ENCODE data around the gene TYSND1.
A peak's percentile ranks its signal among the peaks of the same experiment; 100 is the strongest.
"Not testable (repeated sequence)": the region's sequence is repeated elsewhere in the genome, so short reads cannot be mapped to it uniquely, and the experiment has no call there.

TYSND1 gene

GRCh38 chr10:70132098-70133029 is 14.1 kb downstream of the TYSND1 start, which contains the start of gene AIFM2:
TSS of gene AIFM2 (minus strand) at chr10:70132825. CDS start at chr10:70124084, 8,741 bp downstream.
- peak; percentile 30 for DNase-seq

- no peak for DNase-seq
Observed at GRCh38 chr10:70131560-70131937, 15.0 kb downstream of the TYSND1 start.

- DNase-seq = no peak
Observed at GRCh38 chr10:70130878-70131559, 15.5 kb downstream of the TYSND1 start.

DNA sequence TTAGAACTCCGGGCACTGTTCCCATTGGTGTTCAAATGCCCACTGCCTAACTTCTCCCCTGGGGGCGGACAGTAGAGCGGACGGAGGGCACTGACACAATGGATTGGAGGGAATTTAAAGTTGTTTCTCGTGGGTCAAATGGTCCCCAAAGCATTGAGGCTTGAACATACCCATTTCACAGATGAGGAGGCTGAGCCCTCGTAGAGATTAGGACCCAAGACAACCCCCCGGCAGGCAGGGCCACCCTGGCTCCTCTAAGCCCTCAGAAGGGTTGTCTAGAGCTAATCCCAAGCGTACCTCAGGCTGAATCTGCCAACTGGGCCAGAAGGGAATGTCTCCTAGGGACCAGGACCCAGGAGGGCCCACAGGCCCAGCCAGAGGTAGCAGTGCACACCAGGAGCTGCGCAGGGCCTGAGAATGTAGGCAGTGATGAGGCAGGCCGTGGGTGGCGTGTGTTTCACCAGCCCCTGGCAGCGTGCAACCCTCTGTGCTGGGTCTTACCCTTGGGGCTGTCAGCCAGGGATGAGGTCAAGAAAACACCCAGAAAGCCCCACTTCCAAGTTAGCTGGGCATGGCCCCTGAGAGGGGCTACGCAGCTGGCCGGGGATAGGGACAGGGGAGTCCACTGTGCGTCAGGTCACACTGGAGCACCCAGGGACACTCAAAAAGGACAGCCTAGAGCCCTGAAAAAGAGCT is 19.7 kb downstream of the TYSND1 start:
- DNase-seq = no peak

- no peak for DNase-seq
Observed at GRCh38 chr10:70125918-70126552, 20.5 kb downstream of the TYSND1 start.

GRCh38 chr10:70124918-70125317 is 21.6 kb downstream of the TYSND1 start:
- DNase-seq = no peak

DNA sequence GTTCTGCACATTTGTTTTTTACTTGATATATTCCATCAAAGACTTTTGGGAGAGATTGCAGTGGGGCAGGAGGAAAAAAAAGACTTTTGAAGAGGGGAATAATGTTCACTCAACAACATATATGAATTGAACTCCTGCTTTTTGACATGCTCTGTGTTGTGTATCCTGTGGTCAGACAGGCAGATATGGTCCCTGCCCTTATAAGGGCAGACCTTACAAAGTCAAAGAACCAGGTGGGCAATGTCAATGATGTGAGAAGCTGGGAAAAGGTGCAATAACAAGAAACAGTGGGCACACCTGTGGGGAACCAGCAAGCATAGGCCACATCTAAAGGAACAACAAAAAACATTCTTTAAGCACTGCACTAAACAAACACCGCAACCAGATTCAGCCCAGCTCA is 22.1 kb downstream of the TYSND1 start:
- DNase-seq = no peak

DNA sequence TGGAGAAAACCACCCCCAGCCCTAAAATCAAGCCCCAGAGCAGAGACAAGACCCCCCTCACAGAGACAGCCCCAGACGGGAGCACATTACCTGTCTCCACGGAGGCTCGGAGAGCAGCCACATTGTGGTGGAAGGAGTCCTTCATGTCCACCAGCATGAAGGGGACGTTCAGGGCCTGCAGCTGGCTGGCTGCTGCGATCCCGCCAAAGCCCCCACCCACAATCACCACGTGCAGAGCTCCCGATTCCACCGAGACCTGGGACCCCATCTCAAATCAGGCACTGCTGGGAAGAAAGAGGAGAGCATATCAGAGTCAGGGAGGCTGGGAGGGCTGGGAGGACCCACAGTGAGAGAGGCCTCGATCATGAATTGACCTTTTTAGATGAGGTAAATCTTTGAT is 22.7 kb downstream of the TYSND1 start:
- no peak for DNase-seq

- not testable (repeated sequence) for DNase-seq
Observed at GRCh38 chr10:70123166-70123565, 23.3 kb downstream of the TYSND1 start.

DNA sequence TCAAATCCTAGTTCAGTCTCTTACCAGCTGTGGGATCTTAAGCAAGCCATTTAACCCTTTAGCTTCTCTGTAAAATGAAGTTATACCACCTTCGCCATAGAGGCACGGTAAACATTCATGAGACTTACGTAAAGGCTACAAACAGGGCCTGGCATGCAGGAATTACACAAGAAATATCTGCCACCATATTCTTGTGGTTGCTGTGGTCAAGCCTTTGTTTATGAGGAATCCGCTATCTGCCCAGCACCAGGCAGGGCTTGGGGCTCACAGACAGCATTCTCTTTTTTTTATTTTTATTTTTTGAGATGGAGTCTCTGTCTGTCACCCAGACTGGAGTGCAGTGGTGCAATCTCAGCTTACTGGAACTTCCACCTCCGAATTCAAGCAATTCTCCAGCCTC is 23.8 kb downstream of the TYSND1 start:
- DNase-seq = no peak

DNA sequence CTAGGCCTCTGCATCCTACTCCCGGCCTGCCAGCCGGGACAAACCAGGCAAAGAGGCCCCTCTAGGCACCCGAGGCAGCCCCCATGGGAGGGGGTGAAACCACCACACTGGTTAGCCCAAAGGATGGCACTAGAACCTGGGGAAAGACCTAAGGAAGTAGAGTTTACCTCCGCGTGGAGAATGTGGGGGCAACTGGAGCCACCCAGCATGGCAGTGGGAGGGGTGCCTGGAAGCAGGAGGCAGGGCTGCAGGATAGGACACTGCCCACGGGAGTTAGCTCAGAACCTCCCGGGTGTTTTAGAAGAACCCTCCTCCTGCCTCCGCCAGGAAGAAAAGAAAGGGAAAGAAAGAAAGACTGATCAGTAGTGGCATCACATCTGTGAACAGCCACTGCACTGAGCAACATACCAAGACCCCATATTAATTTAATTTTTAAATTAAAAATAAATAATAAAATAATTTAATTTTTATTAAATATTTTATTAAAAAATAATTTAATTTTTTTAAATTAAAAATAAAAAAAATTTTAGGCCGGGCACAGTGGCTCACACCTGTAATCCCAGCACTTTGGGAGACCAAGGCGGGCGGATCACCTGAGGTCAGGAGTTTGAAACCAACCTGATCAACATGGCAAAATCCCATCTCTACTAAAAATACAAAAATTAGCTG is 25.1 kb downstream of the TYSND1 start:
- no peak for DNase-seq

DNA sequence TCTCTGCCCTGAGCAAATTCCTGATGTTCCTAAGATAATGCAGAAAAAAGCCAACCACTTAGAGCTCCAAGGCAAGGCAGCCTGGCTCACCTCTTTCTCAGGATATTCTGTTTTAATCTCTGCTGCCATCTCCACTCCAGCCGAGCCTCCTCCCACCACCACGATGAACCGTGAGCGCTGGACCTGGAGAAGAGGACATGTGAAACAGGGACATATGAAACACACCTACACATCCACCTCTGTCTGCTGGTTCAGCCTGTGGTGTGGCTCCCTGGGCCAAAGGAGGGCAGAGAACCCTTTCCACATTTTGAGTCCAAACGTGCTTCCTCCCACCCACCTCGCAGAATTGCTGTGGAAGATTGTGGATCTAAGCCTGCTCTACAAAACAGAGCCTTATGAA is 26.1 kb downstream of the TYSND1 start:
- no peak for DNase-seq

GRCh38 chr10:70119623-70120022 is 26.9 kb downstream of the TYSND1 start:
- DNase-seq = no peak

DNA sequence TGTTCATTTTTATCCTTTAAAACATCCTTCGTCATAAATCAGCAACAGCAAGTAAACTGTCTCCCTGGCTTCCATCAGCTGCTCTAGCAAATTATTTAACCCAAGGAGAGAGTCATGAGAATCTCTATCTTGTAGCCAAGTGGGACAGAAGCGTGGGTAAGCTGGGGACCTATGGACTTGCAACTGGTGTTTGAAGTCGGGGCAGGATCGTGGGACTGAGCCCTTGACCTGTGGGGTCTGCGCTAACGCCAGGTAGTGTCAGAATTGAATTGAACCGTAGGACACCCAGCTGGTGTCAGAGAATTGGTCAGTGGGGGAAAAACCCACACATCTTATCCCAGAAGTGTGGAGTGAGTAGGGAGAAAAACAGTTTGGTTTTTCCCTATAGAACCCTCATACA is 27.3 kb downstream of the TYSND1 start:
- DNase-seq = no peak

DNA sequence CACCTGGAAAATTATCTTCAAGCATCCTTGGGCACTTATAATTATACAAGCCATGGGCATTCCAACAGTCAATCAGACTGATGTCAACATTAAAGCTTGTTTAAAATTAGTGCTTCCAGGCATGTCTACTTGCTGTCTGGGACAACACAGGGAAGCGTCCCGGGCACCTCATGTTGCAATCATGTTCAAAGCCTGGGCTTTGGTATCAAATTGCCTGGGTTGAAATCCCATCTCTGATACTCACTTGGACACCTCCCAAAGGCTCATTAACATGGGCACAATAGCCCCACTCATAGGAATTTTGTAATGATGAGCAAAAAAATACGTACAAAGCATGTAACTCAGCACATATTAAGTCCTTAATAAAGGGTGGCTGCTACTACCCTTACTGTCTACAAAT is 28.3 kb downstream of the TYSND1 start:
- DNase-seq = no peak

DNA sequence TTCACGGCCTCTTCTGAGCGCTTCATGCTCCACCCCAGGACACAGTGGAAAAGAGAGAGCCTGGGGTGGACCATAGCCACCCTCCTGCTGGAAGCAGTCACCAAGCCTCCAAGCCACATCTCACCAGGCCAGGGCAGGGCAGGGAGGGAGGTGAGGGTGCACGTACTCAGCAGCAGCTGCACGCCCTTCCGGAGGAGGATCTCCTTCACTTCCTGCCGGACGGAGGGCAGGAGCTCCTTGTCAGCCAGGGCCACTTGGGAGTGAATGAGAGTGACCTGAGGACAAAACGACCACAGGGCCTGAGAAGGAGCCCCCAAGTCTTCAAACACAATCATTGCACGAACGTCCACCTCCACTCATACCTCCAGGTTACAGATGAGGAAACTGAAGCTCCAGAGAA is 28.9 kb downstream of the TYSND1 start:
- DNase-seq = no peak

GRCh38 chr10:70115948-70116682 is 30.4 kb downstream of the TYSND1 start:
- DNase-seq = peak; percentile 68

DNA sequence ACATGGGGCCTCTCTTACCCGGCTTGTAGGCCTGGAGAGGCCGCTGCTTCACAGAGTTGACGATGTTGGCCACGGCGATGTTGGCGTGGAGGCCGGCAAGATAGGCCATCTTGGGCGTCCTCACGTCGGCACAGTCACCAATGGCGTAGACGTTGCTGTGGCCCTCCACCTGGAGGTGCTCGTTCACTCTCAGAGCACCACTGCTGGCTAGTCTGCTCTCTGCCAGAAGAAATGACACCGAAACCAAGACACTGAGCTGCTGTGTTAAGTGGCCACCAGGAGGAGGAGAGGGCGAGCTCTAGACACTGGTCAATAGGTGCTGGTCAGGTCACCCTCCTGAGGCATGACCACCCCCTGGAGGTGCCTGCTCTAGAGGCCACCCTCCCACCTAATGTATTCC is 31.6 kb downstream of the TYSND1 start:
- no peak for DNase-seq

DNA sequence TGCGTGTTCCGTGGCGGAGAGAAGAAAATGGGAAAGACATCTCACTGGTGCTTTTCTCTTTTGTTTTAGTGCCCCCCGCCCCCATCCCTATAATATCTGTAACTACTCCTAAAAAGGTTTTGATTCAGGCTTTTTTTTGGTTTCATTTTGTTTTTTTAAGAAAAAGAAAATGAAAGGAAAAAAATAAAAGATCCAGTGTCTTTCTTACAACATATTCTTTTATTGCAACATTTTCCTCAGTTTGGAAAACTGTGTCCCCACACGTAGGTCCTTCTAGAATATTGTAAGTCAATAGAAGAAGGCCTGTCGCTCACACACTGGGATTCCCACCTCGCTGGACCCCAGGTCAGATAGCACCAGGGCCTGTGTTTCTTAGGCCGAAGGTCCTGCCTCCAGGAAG is 34.4 kb downstream of the TYSND1 start:
- DNase-seq = no peak

- DNase-seq = no peak
Observed at GRCh38 chr10:70111496-70111895, 35.0 kb downstream of the TYSND1 start.

DNA sequence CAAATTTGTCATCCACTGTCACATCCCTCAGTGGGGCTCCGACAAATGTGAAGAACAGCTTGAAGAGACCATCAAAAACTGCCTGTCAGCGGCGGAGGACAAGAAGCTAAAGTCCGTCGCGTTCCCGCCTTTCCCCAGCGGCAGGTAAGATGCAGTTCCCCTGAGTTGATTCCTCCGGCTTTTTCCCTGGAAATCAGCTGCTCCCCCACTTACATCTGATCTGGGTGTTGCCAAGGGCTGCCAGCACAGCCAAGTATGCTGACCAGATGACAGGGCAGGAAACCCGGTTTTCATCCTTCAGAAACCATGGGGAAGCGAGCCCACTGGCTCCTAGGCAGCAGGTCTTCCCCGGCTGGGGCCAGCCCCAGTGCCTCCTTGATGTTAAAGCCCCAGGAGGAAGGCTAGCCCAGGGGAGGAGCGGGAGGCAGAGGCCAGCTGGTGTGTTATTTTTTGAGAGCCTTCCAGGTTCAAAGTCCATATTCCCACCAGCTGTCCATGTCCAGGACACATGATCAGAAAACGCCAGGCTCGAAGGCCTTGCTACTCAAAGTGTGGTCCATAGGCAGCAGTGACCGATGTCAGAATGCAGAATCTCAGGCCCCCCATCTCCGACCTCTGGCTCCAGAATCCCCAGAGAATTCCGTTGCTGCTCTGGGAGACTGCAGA is 37.3 kb downstream of the TYSND1 start:
- no peak for DNase-seq
